SH-SY5Y (cell line): ENCODE measurements around the gene USP6NL.

Source experiments
- GATA2 ChIP-seq: IDR thresholded peaks from 2 replicates; pipeline ENCODE4 v1.6.1; 2011; ENCODE audit warnings: mild to moderate bottlenecking, low read depth, low read length
- GATA3 ChIP-seq: IDR thresholded peaks from 2 replicates; pipeline ENCODE4 v1.6.1; 2011; ENCODE audit warnings: low read depth, mild to moderate bottlenecking, low read length, moderate library complexity

DNA sequence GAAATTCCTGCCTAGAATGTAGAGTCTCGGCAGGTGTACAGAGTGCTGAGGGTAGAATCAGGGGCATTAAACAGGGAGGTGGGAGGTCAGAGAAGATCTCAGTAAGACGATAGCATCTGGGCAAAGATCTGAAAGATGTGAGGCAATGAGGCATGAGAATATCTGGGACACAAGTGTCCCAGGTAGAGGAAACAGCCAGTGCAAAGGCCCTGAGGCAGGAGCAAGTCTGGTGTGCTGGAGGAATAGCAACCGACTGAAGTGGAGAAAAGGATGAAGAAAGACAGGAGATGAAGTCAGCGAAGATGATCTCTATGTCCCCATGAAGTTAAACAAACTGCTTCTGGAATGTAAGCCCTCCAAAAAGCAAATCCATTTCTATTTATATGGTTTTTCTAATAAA is 84.4 kb downstream of the USP6NL start:
- TF ChIP-seq GATA2 (no peak), GATA3 (no peak)
